Breast epithelium (tissue), 3 donors: ENCODE data around the gene DHX58.

Source experiments
- CTCF ChIP-seq, 3 donors: fragments of 450-650 bp; IDR thresholded peaks; one replicate each; pipeline ENCODE4 v1.5.1; 2016 to 2017; ENCODE audit warnings: antibody characterized with exemption in 3 of 3, mild to moderate bottlenecking in 3 of 3, moderate library complexity in 3 of 3
- POLR2AphosphoS5 ChIP-seq, 3 donors: sonication (generic); formaldehyde crosslinking; IDR thresholded peaks; one replicate each; pipeline ENCODE4 v1.6.1; 2017; ENCODE audit warnings: antibody characterized with exemption in 3 of 3

DNA sequence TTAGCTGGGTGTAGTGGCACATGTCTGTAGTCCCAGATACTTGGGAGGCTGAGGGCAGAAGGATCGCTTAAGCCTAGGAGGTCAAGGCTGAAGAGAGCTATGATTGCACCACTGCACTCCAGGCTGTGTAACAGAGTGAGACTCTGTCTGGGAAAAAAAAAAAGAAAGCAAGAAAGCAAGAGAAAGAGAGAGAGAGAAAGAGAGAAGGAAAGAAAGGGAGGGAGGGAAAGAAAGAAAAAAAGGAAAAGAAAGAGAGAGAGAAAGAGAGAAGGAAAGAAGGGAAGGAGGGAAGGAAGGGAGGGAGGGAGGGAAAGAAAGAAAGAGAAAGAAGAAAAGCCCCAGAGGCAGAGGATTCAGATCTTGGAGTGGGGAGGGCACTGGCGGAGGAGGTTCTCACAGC, 6.5 kb downstream of the DHX58 start:
- TF ChIP-seq CTCF (IDR thresholded peaks at IDR 0.05) = no peak
- no peak for TF ChIP-seq POLR2AphosphoS5 (IDR thresholded peaks at IDR 0.05)
